ENCODE data around the gene RYR2.

Gene RYR2

GRCh38 chr1:237858992-237859391, 817.0 kb downstream of the RYR2 start:
- DNase-seq (ENCODE audit: low spot score): no peak
- in situ Hi-C loops (cut with MboI; ENCODE audit: low sequenced_read_pairs, unreplicated experiment): no loop called here
- TF ChIP-seq CTCF (IDR thresholded peaks at IDR 0.05; ENCODE audit: borderline replicate concordance, control extremely low read depth, extremely low read depth, insufficient read depth, missing control alignments): no peak

- TF ChIP-seq CTCF (IDR thresholded peaks at IDR 0.05; ENCODE audit: borderline replicate concordance, control extremely low read depth, extremely low read depth, insufficient read depth, missing control alignments): no peak
- DNase-seq (ENCODE audit: low spot score): no peak
- in situ Hi-C loops (cut with MboI; ENCODE audit: low sequenced_read_pairs, unreplicated experiment): no loop called here
These were observed 820.0 kb downstream of the RYR2 start for GRCh38 chr1:237861944-237862343.

GRCh38 chr1:237863234-237863633, 821.2 kb downstream of the RYR2 start:
- TF ChIP-seq CTCF (IDR thresholded peaks at IDR 0.05; ENCODE audit: borderline replicate concordance, control extremely low read depth, extremely low read depth, insufficient read depth, missing control alignments): no peak
- DNase-seq (ENCODE audit: low spot score): no peak
- in situ Hi-C loops (cut with MboI; ENCODE audit: low sequenced_read_pairs, unreplicated experiment): no loop called here

- peak; percentile 60 for DNase-seq (ENCODE audit: low spot score)
- TF ChIP-seq CTCF (IDR thresholded peaks at IDR 0.05; ENCODE audit: borderline replicate concordance, control extremely low read depth, extremely low read depth, insufficient read depth, missing control alignments): peak; percentile 90
- in situ Hi-C loops (cut with MboI; ENCODE audit: low sequenced_read_pairs, unreplicated experiment): no loop called here
These were observed 822.6 kb downstream of the RYR2 start for GRCh38 chr1:237864338-237865244.

- no peak for TF ChIP-seq CTCF (IDR thresholded peaks at IDR 0.05; ENCODE audit: borderline replicate concordance, control extremely low read depth, extremely low read depth, insufficient read depth, missing control alignments)
- in situ Hi-C loops (cut with MboI; ENCODE audit: low sequenced_read_pairs, unreplicated experiment): no loop called here
- no peak for DNase-seq (ENCODE audit: low spot score)
These were observed 825.5 kb downstream of the RYR2 start for GRCh38 chr1:237867380-237867888.

GRCh38 chr1:237868817-237869600, 827.0 kb downstream of the RYR2 start:
- in situ Hi-C loops (cut with MboI; ENCODE audit: low sequenced_read_pairs, unreplicated experiment): no loop called here
- DNase-seq (ENCODE audit: low spot score): no peak
- TF ChIP-seq CTCF (IDR thresholded peaks at IDR 0.05; ENCODE audit: borderline replicate concordance, control extremely low read depth, extremely low read depth, insufficient read depth, missing control alignments): no peak
